HG02763 (cell line): ENCODE measurements around the gene CTSO.
A peak's percentile ranks its signal among the peaks of the same experiment; 100 is the strongest.
"Not testable (repeated sequence)": the region's sequence is repeated elsewhere in the genome, so short reads cannot be mapped to it uniquely, and the experiment has no call there.

Source experiments
- ATAC-seq: cut with Tn5 transposase; IDR thresholded peaks from one replicate; pipeline ENCODE4 v1.9.1; 2021; ENCODE audit warnings: mild to moderate bottlenecking, moderate library complexity; ENCODE audit not compliant: unreplicated experiment

Gene CTSO

GRCh38 chr4:155908187-155909139 is 45.2 kb downstream of the CTSO start:
- peak; percentile 72 for ATAC-seq

GRCh38 chr4:155907556-155907955 is 46.1 kb downstream of the CTSO start:
- no peak for ATAC-seq

- no peak for ATAC-seq
These were observed 47.0 kb downstream of the CTSO start for GRCh38 chr4:155906554-155907247.

DNA sequence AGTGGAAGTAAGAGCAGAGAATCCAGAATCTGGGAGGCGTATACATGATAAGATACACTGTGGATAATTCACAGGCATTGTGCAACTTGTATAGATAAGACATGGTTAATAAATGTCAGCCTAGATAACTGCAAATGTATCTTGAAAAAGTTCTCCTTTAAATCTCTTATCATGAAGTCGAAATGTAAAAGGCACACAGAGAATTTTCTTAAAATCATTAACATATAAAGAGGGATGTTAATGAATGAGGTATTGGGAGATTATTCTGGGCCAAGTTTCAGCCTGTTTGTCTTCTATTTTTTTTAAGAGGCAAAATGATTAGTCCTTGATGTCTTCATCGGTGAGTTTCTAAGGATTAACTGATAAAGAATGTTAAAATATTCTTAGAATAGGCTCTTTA is 49.3 kb downstream of the CTSO start:
- no peak for ATAC-seq

GRCh38 chr4:155903453-155903852 is 50.2 kb downstream of the CTSO start, which contains the start of gene TDO2:
TDO2 (plus strand) TSS chr4:155903696; CDS start chr4:155903759, 63 bp downstream.
- no peak for ATAC-seq

- no peak for ATAC-seq
These were observed 52.7 kb downstream of the CTSO start for GRCh38 chr4:155901013-155901412.

GRCh38 chr4:155900381-155900780 is 53.3 kb downstream of the CTSO start:
- ATAC-seq, result no peak

GRCh38 chr4:155899891-155900290 is 53.8 kb downstream of the CTSO start:
- no peak for ATAC-seq

DNA sequence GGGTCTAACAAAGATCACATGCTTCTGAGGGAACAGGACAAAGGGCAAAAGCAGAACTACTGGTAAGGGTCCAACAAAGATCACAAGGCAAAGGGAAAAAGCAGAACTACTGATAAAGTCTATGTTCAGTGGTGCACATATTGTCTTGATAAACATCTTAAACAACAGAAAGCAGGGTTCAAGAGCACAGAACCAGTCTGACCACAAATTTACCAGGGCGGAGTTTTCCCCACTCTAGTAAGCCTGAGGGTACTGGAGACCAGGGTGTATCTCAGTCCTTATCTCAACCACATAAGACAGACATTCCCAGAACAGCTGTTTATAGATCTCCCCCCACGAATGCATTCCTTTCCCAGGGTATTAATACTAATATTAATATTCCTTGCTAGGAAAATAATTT is 55.3 kb downstream of the CTSO start:
- not testable (repeated sequence) for ATAC-seq

- ATAC-seq, result no peak
These were observed 62.6 kb downstream of the CTSO start for GRCh38 chr4:155891058-155891457.

- ATAC-seq, result no peak
These were observed 63.7 kb downstream of the CTSO start for GRCh38 chr4:155889946-155890345.

DNA sequence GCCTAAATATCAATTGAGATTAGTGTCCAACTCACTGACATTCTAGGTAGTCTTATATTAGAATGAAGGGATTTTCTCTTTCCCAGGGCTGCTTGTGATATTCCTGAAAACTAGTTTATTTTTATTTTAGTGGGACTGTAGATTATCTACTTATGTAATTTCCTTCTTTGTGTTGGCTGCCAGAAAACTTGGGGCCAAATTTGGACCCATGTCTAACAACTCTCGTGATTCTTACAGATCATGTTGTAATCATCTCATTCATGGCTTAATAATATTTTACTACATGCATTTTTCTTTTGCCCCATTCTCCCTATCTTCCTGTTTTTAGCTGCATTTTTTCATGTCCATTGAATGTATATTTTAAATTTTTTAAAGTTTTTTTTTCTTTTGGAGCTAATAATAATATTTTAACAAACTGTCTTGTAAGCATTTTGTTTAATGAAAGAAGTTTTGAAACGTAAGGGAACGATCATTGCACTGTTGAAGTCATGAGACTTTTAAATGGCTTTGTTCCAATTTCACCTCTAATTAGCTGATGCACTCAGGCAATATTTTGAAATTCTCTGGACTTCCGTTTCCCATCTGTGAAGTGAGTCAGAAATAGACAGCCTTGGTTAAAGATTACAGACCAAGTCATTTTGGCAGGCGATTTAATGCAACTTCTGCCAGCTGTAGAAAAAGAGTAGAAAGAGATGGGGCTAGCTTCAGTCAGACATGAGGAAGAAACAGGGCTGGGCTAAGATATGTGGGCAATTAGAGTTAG is 64.5 kb downstream of the CTSO start:
- ATAC-seq, result peak; percentile 96

- no peak for ATAC-seq
These were observed 65.7 kb downstream of the CTSO start for GRCh38 chr4:155887847-155888570.

DNA sequence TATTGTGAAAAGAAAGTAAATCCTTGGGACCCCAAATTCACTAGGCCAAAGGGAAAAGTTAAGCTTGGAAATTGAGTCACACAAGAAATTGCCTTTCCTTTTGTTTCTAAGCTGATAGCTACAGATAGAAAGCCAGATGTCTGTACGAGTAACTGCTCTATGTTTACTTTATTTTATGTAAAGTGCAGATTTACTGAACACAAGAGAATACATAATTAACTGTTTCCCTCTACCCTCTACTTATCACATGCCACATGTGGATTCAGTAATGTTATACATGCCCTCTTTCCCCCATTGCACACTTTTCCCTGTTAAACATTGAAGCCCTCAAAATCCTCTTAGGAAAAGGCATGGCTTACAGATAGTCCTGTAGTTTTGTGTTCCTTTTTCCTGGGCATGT is 66.6 kb downstream of the CTSO start:
- no peak for ATAC-seq

DNA sequence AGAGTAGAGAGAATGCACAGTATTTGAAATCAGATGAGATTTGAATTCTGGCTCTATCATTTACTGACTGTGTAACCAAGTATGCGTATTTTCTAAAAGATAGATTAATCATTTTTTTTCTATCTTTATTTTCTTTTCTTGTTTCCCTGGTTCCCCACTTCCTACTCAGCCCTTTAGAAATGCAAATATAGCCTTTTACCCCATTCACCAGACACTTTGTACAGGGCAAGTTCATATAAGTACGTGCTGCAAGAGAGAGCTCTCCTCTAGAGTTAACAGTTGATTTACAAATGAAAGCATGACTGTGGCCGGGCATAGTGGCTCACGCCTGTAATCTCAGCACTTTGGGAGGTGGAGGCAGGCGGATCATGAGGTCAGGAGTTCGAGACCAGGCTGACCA is 68.0 kb downstream of the CTSO start:
- no peak for ATAC-seq

DNA sequence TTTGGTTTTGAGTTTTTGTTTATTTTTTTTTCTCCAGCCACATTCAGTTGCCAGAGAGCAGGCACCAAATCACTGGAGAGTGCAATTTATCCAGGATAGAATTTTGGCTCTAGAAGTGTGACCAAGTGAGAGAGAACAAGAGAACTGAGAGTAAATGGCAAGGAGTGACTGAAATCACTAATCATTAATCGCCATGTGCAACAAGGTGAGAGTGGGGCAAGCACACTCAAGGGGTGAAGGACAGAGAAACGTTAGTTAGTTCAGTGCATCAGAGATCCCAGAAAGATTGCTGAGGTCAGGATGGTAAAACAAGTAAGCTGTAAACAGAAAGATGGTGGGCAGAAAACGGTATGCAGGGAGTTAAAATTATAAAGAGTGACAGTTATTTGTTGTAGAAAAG is 69.8 kb downstream of the CTSO start:
- ATAC-seq, result no peak

GRCh38 chr4:155881555-155881954 is 72.1 kb downstream of the CTSO start:
- peak; percentile 71 for ATAC-seq

DNA sequence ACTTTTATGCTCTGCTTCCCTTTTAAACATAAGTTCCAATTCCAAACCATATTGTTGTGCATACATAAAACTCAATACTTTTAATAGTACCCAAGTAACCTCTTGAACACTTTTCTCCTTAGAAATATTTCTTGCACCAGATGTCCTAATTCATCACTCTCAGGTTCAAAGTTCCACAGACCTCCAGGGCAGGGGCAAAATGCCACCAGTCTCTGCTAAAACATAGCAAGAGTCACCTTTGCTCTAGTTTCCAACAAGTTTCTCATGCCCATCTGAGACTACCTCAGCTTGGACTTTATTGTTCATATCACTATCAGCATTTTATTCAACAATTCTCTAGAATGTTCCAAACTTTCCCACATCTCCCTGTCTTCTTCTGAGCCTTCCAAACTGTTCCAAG is 73.9 kb downstream of the CTSO start:
- no peak for ATAC-seq

DNA sequence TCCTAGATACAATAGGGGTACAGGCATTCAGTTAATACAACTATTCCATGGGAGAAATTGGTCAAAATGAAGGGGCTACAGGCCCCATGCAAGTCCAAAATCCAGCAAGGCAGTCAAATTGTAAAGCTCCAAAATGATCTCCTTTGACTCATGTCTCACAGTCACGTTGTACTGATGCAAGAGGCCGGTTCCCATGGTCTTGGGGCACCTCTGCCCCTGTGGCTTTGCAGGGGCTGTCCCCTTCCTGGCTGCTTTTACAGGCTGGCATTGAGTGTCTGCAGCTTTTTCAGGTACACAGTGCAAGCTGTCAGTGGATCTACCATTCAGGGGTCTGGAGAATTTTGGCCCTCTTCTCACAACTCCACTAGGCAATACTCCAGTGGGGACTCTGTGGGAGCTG is 75.1 kb downstream of the CTSO start:
- ATAC-seq, result no peak

DNA sequence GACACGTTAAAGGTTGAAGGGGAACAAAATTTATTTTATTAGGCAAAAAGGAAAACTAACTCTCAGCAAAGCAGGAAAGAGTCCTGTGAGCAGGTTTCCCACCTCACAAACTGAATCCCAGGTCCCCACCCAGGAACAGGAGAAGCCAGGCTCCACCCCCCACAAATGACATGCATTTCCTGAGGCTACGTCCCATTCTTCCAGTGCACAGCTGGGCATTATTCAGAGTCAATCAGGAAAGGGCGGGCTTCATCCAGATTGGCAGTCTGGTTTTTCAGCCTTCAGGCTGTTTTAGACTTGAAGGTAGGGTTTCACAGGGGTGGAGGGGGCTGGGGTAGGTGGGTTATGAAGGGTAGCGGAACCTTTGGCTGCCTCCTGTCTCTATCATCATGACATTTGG is 75.7 kb downstream of the CTSO start:
- no peak for ATAC-seq

- ATAC-seq, result no peak
These were observed 77.8 kb downstream of the CTSO start for GRCh38 chr4:155875878-155876277.
